ENCODE results near the gene MEIS1. TPM values are rescaled to one million over a fixed set of nuclear protein-coding genes. Genes with fewer than 3 reads are reported as not detected.

MEIS1 gene
- polyA plus RNA-seq, 1 experiment = 107 TPM

- Histone ChIP-seq H3K27ac (ENCODE audit: low read depth, low read length) (no peak overlapping the region), H3K27me3 (ENCODE audit: control insufficient read depth, insufficient read depth, low read length) (no peaks in the 10 kb centered on the region), H3K9me3 (ENCODE audit: control insufficient read depth, insufficient read depth, low read length) (no peaks in the 10 kb centered on the region), H3K4me3 (ENCODE audit: low read depth, low read length) (no peak overlapping the region)
- CTCF ChIA-PET = interaction anchor here (1.0 kb wide), 1 partner anchor 20 kb away, joined by 3 read pairs; no protein-coding TSS in a partner anchor
- POLR2A ChIA-PET = no interaction called here
- no peak for DNase-seq (ENCODE audit: low read depth, low spot score)
- TF ChIP-seq CTCF (IDR thresholded peaks at IDR 0.05; ENCODE audit: low read depth, low read length) = no peak
These were observed 99.5 kb downstream of the MEIS1 start for GRCh38 chr2:66534461-66534860.

DNA sequence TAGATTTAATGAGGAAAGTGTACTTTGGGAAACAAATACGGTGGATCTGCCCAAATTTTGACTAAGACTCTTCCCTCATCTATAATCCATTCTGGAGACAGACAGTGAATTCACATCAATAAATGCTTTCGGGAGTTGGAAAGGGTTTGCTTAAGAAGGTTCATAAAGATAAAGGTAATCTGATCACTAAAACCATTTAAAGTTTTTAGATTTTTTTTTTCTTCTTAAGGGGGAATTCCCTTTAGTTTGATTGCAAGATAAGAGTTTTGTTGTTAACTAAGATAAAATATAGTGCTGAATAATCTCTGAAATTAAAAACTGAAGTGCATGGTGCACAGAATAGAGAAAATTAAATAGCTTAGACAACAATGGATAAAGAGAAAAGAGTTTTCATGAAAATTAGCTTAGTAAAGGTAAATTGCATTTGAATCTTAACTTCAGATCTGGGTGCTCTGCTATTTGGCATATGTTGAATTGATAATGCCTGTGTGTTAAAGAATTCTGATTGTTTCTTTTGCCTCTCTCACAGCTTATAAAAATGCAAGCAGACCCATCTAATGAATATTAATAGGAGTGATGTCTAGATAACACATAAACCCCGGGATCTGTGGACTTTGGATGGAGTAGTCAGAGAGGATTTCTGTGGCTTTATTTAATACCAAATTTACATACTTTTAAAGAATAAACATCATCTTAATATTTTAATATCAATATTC is 100.8 kb downstream of the MEIS1 start:
- CTCF ChIA-PET = interaction anchor here (1.4 kb wide), 1 partner anchor 679 kb away, joined by 5 read pairs; no protein-coding TSS in a partner anchor
- Histone ChIP-seq H3K27ac (ENCODE audit: low read depth, low read length) (no peak overlapping the region), H3K27me3 (ENCODE audit: control insufficient read depth, insufficient read depth, low read length) (no peaks in the 10 kb centered on the region), H3K4me3 (ENCODE audit: low read depth, low read length) (no peak overlapping the region), H3K9me3 (ENCODE audit: control insufficient read depth, insufficient read depth, low read length) (no peaks in the 10 kb centered on the region)
- POLR2A ChIA-PET = interaction anchor here (0.9 kb wide), 1 partner anchor 32 kb away, joined by 4 read pairs; no protein-coding TSS in a partner anchor
- no peak for TF ChIP-seq CTCF (IDR thresholded peaks at IDR 0.05; ENCODE audit: low read depth, low read length)
- no peak for DNase-seq (ENCODE audit: low read depth, low spot score)

GRCh38 chr2:66536290-66536673 is 101.4 kb downstream of the MEIS1 start:
- no peak overlapping the region for H3K27ac ChIP-seq (ENCODE audit: low read depth, low read length)
- no peaks in the 10 kb centered on the region for H3K9me3 ChIP-seq (ENCODE audit: control insufficient read depth, insufficient read depth, low read length)
- CTCF ChIA-PET = interaction anchor here (1.4 kb wide), 1 partner anchor 679 kb away, joined by 5 read pairs; no protein-coding TSS in a partner anchor
- DNase-seq (ENCODE audit: low read depth, low spot score) = no peak
- no peaks in the 10 kb centered on the region for H3K27me3 ChIP-seq (ENCODE audit: control insufficient read depth, insufficient read depth, low read length)
- no peak for TF ChIP-seq CTCF (IDR thresholded peaks at IDR 0.05; ENCODE audit: low read depth, low read length)
- POLR2A ChIA-PET = interaction anchor here (0.9 kb wide), 1 partner anchor 32 kb away, joined by 4 read pairs; no protein-coding TSS in a partner anchor
- no peak overlapping the region for H3K4me3 ChIP-seq (ENCODE audit: low read depth, low read length)

DNA sequence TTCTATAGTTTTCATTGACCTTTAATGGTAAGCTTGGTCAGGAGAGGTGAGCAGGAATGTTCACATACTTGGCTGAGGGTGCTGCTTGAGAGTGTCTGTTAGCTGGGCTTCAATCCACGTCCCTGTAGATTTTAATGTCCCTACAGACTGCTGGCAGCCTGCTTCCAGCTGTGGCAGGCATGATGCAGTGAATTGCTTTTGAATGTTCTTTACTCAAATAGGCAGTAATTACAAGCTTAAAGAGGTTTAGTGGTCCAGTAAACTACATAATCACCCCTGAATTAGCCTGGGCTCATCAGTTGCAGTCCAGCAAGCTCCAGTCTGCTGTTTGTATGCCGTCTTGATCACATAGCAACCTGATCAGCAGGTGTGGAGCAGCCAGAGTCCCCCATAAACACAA is 102.1 kb downstream of the MEIS1 start:
- no peak for DNase-seq (ENCODE audit: low read depth, low spot score)
- H3K27me3 ChIP-seq (ENCODE audit: control insufficient read depth, insufficient read depth, low read length) = no peaks in the 10 kb centered on the region
- TF ChIP-seq CTCF (IDR thresholded peaks at IDR 0.05; ENCODE audit: low read depth, low read length) = no peak
- peak overlapping the region; percentile 40 for H3K27ac ChIP-seq (ENCODE audit: low read depth, low read length)
- ChIA-PET CTCF (no interaction called here), POLR2A (interaction anchor here (0.9 kb wide), 1 partner anchor 33 kb away, joined by 4 read pairs; no protein-coding TSS in a partner anchor)
- no peaks in the 10 kb centered on the region for H3K9me3 ChIP-seq (ENCODE audit: control insufficient read depth, insufficient read depth, low read length)
- H3K4me3 ChIP-seq (ENCODE audit: low read depth, low read length) = no peak overlapping the region

- no peak overlapping the region for H3K27ac ChIP-seq (ENCODE audit: low read depth, low read length)
These were observed 103.4 kb downstream of the MEIS1 start for GRCh38 chr2:66538291-66538690.

More at GRCh38 chr2:66538291-66538690, 103.4 kb downstream of the MEIS1 start:
- ChIA-PET POLR2A (interaction anchor here (0.6 to 1.1 kb wide), 3 partner anchors 17 to 1196 kb away, joined by 3 to 10 read pairs (median 3); no protein-coding TSS in a partner anchor), CTCF (no interaction called here)
- no peak for TF ChIP-seq CTCF (IDR thresholded peaks at IDR 0.05; ENCODE audit: low read depth, low read length)
- no peak for DNase-seq (ENCODE audit: low read depth, low spot score)
- Histone ChIP-seq H3K4me3 (ENCODE audit: low read depth, low read length) (no peak overlapping the region), H3K9me3 (ENCODE audit: control insufficient read depth, insufficient read depth, low read length) (no peaks in the 10 kb centered on the region), H3K27me3 (ENCODE audit: control insufficient read depth, insufficient read depth, low read length) (no peaks in the 10 kb centered on the region)
